Prostate gland (tissue), 2 donors: ENCODE measurements around the gene GUCA1A.

Experiments used
- POLR2A ChIP-seq: fragments of 450-650 bp; IDR thresholded peaks from one replicate; pipeline ENCODE4 v1.6.1; 2016; ENCODE audit warnings: antibody characterized with exemption, mild to moderate bottlenecking
- POLR2AphosphoS5 ChIP-seq: sonication (generic); formaldehyde crosslinking; IDR thresholded peaks from one replicate; pipeline ENCODE4 v1.6.1; 2017; ENCODE audit warnings: antibody characterized with exemption
- TF ChIP-seq, protein P1 (sequence below), 4 experiments: fragments of 200-600 bp in 2 of 4; fragments of 450-650 bp in 2 of 4; sonication (generic) in 2 of 4; IDR thresholded peaks; 1 replicate in 3 of 4; 2 replicates in 1 of 4; pipeline ENCODE4 v1.5.1; 2016 to 2019; ENCODE audit warnings: antibody characterized with exemption in 4 of 4, mild to moderate bottlenecking in 2 of 4, moderate library complexity in 2 of 4

- TF ChIP-seq, protein P1, sequence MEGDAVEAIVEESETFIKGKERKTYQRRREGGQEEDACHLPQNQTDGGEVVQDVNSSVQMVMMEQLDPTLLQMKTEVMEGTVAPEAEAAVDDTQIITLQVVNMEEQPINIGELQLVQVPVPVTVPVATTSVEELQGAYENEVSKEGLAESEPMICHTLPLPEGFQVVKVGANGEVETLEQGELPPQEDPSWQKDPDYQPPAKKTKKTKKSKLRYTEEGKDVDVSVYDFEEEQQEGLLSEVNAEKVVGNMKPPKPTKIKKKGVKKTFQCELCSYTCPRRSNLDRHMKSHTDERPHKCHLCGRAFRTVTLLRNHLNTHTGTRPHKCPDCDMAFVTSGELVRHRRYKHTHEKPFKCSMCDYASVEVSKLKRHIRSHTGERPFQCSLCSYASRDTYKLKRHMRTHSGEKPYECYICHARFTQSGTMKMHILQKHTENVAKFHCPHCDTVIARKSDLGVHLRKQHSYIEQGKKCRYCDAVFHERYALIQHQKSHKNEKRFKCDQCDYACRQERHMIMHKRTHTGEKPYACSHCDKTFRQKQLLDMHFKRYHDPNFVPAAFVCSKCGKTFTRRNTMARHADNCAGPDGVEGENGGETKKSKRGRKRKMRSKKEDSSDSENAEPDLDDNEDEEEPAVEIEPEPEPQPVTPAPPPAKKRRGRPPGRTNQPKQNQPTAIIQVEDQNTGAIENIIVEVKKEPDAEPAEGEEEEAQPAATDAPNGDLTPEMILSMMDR (IDR thresholded peaks at IDR 0.05): no peak
- TF ChIP-seq POLR2A: no peak
- no peak for TF ChIP-seq POLR2AphosphoS5
These were observed 17.9 kb upstream of the GUCA1A start for GRCh38 chr6:42155293-42155692.
